Mesendoderm (in vitro differentiated cells): ENCODE measurements around the gene REXO2.
A peak's percentile ranks its signal among the peaks of the same experiment; 100 is the strongest.

Experiments
- DNase-seq: peaks from one replicate; pipeline ENCODE4 v3.0.0; 2013
- H2AK5ac ChIP-seq: 2 replicates; pipeline ENCODE4 v1.6.1; 2013; ENCODE audit warnings: low read length, inconsistent platforms
- H2BK120ac ChIP-seq: 2 replicates; pipeline ENCODE4 v1.6.1; 2013; ENCODE audit warnings: low read depth, mild to moderate bottlenecking, low read length, moderate library complexity, mixed read lengths
- H2BK15ac ChIP-seq: replicated peaks from 2 replicates; pipeline ENCODE4 v1.6.1; 2013; ENCODE audit warnings: low read depth, mild to moderate bottlenecking, moderate library complexity
- H2BK5ac ChIP-seq: 2 replicates; pipeline ENCODE4 v1.6.1; 2013; ENCODE audit warnings: low read length, inconsistent platforms
- H3K18ac ChIP-seq: 2 replicates; pipeline ENCODE4 v1.6.1; 2013; ENCODE audit warnings: mild to moderate bottlenecking, low read length, mixed read lengths
- H3K23ac ChIP-seq: one replicate; pipeline ENCODE4 v1.6.1; 2013; ENCODE audit warnings: low read length
- H3K27ac ChIP-seq: 2 replicates; pipeline ENCODE4 v1.5.1; 2013; ENCODE audit warnings: low read depth, mild to moderate bottlenecking, inconsistent platforms, low read length, moderate library complexity
- H3K27me3 ChIP-seq: 2 replicates; pipeline ENCODE4 v1.6.1; 2013; ENCODE audit warnings: low read length, control low read depth, mild to moderate bottlenecking, inconsistent platforms; ENCODE audit not compliant: insufficient read depth, poor library complexity
- H3K36me3 ChIP-seq: 2 replicates; pipeline ENCODE4 v1.6.1; 2013; ENCODE audit warnings: low read length, inconsistent platforms; ENCODE audit not compliant: control insufficient read depth, insufficient read depth
- H3K4ac ChIP-seq: one replicate; pipeline ENCODE4 v1.6.1; 2013; ENCODE audit warnings: low read depth, mild to moderate bottlenecking, low read length, moderate library complexity
- H3K4me1 ChIP-seq: 2 replicates; pipeline ENCODE4 v1.6.1; 2013; ENCODE audit warnings: low read depth, low read length, inconsistent platforms; ENCODE audit not compliant: control insufficient read depth
- H3K4me2 ChIP-seq: 2 replicates; pipeline ENCODE4 v1.6.1; 2013; ENCODE audit warnings: low read length
- H3K4me3 ChIP-seq: 2 replicates; pipeline ENCODE4 v1.5.1; 2013; ENCODE audit warnings: mild to moderate bottlenecking, low read length
- H3K56ac ChIP-seq: one replicate; pipeline ENCODE4 v1.6.1; 2013; ENCODE audit warnings: low read length
- H3K79me1 ChIP-seq: 2 replicates; pipeline ENCODE4 v1.6.1; 2013; ENCODE audit warnings: low read length, inconsistent platforms
- H3K79me2 ChIP-seq: 2 replicates; pipeline ENCODE4 v1.6.1; 2013; ENCODE audit warnings: mild to moderate bottlenecking, low read length; ENCODE audit not compliant: control insufficient read depth, insufficient read depth
- H3K9ac ChIP-seq: 2 replicates; pipeline ENCODE4 v1.6.1; 2013; ENCODE audit warnings: low read length, inconsistent platforms
- H4K5ac ChIP-seq: one replicate; pipeline ENCODE4 v1.6.1; 2013; ENCODE audit warnings: low read length
- H4K8ac ChIP-seq: one replicate; pipeline ENCODE4 v1.6.1; 2013; ENCODE audit warnings: low read depth, mild to moderate bottlenecking, control low read depth, low read length, moderate library complexity
- WGBS: extraction: QIAGEN DNeasy Blood & Tissue Kit; methylation state at CpG from one replicate; pipeline ENCODE4 v1.1.7; 2013; ENCODE audit warnings: low lambda C conversion rate, missing lambda C conversion rate; ENCODE audit not compliant: insufficient coverage; ENCODE audit errors: extremely low coverage; 5-methylcytosine and 5-hydroxymethylcytosine counted together

Gene REXO2

DNA sequence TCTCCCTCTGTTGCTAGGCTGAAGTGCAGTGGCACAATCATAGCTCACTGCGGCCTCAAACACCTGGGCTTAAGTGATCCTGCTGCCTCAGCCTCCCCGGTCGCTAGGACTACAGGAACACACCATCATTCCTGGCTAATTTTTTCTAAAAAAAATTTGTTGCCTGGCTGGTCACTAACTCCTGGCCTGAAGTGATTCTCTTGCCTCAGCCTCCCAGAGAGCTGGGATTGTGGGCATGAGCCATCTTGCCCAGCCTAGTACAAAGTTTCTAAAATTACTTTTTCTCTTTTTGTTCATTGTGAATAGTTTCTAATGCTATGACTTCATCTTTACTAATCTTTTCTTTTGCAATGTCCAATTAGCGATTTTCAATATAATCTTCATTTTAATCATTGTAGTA lies 26.3 kb upstream of the REXO2 start:
- no CpG with 5 or more reads among the region's 4 CpGs for WGBS

DNA sequence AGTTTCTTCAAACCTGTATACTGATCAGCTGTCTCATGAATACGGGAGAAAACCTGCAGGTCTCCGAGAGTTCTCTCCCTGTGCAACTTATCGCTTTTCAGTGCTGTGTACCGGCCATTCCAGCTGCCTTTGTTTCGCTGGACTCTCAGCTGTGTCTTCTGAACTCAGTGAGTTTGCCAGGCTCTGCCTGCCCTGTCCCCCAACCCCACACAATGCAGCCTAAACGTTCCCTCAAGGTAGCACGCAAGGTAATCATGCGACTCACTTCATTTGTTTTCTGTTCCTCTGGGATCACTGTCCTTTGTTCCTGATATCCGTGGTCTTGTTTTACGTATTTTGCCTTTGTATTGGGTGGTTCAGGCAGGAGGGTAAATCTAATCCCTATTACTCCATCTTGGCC lies 25.3 kb upstream of the REXO2 start:
- Histone ChIP-seq H3K36me3 (no peaks in the 10 kb centered on the region), H2BK120ac (no peak overlapping the region)
- WGBS = no CpG with 5 or more reads among the region's 10 CpGs

More for the DNA sequence above, 26.3 kb upstream of the REXO2 start:
- Histone ChIP-seq H3K79me2 (no peaks in the 10 kb centered on the region), H3K4me1 (no peaks in the 10 kb centered on the region), H4K5ac (no peak overlapping the region), H2BK15ac (no peak overlapping the region), H2BK5ac (no peak overlapping the region), H4K8ac (no peak overlapping the region), H2AK5ac (no peak overlapping the region), H3K18ac (no peak overlapping the region), H3K4me3 (no peak overlapping the region), H3K9ac (no peak overlapping the region), H3K56ac (no peak overlapping the region), H3K36me3 (no peaks in the 10 kb centered on the region), H3K79me1 (no peaks in the 10 kb centered on the region), H2BK120ac (no peak overlapping the region), H3K27ac (no peak overlapping the region), H3K27me3 (no peaks in the 10 kb centered on the region), H3K23ac (no peak overlapping the region), H3K4me2 (no peak overlapping the region), H3K4ac (no peak overlapping the region)
- DNase-seq = no peak

DNA sequence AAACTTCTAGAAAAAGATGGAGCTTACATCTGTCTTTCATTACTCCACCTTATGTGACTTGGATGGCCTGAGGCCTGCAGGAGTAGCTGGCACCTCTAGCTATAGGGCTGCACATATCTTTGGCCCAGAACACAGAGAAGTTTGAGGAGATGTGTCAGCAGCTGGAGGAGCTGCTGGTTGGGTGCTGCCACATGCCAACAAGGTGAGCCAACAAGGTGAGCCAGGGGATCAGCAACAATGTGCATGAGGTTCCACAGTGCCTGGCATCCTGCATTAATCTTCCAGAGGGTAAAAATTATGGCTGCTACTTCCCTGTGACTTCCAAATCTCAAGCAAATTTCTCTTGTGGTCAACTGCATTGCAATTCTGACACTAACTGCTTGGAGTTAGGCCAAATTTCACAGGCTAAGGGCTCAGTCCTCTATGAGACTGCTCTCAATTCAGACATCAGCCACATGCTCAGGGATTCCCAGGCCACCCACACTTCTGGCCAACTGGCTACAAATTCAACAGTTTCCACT lies 22.8 kb upstream of the REXO2 start:
- Histone ChIP-seq H2AK5ac (no peak overlapping the region), H3K23ac (no peak overlapping the region), H3K27me3 (no peaks in the 10 kb centered on the region), H3K56ac (no peak overlapping the region), H3K4me2 (no peak overlapping the region), H3K4ac (no peak overlapping the region), H3K36me3 (no peaks in the 10 kb centered on the region), H4K5ac (no peak overlapping the region), H3K79me1 (no peaks in the 10 kb centered on the region), H4K8ac (no peak overlapping the region), H3K4me1 (no peaks in the 10 kb centered on the region), H3K9ac (no peak overlapping the region), H3K79me2 (no peaks in the 10 kb centered on the region), H2BK15ac (no peak overlapping the region), H3K18ac (no peak overlapping the region), H3K27ac (no peak overlapping the region), H2BK120ac (no peak overlapping the region), H2BK5ac (no peak overlapping the region), H3K4me3 (no peak overlapping the region)
- DNase-seq = no peak

More for the DNA sequence above, 25.3 kb upstream of the REXO2 start:
- DNase-seq = no peak
- Histone ChIP-seq H4K5ac (no peak overlapping the region), H3K18ac (no peak overlapping the region), H3K27ac (no peak overlapping the region), H3K4me3 (no peak overlapping the region), H3K4ac (no peak overlapping the region), H3K4me1 (no peaks in the 10 kb centered on the region), H3K23ac (no peak overlapping the region), H3K9ac (no peak overlapping the region), H3K79me1 (no peaks in the 10 kb centered on the region), H3K56ac (no peak overlapping the region), H3K4me2 (no peak overlapping the region), H2AK5ac (no peak overlapping the region), H4K8ac (no peak overlapping the region), H3K79me2 (no peaks in the 10 kb centered on the region), H2BK5ac (no peak overlapping the region), H3K27me3 (no peaks in the 10 kb centered on the region), H2BK15ac (no peak overlapping the region)

DNA sequence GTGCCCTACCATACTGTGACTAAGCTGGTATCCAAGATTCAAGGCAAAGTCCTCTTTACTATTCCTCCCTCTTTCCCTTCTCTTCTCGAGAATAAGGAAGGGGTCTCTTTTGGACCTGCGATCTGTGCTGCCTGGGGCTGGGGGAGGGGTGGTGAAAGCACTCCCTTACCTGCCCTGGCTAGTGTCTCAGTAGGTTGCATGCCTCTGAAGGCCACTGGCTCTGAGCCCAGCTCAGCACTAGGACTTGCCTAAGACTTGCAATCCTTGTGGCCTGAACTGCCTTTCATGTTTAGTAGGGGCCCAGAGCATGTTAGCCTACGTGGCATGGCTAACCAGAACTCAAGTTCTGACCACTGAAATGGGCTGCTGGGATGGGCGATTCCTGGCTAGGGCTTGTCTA lies 13.0 kb upstream of the REXO2 start:
- no peaks in the 10 kb centered on the region for H3K79me2 ChIP-seq
- no peaks in the 10 kb centered on the region for H3K4me1 ChIP-seq
- no peak overlapping the region for H3K4ac ChIP-seq
- WGBS = no CpG with 5 or more reads among the region's 4 CpGs
- no peak overlapping the region for H3K4me3 ChIP-seq
- no peak overlapping the region for H2BK5ac ChIP-seq
- DNase-seq = peak; percentile 5
- H3K56ac ChIP-seq = peak overlapping the region; percentile 5
- H2BK120ac ChIP-seq = no peak overlapping the region
- H3K27ac ChIP-seq = no peak overlapping the region
- H4K5ac ChIP-seq = no peak overlapping the region
- H3K4me2 ChIP-seq = no peak overlapping the region
- no peak overlapping the region for H3K23ac ChIP-seq
- H3K18ac ChIP-seq = no peak overlapping the region
- no peaks in the 10 kb centered on the region for H3K27me3 ChIP-seq
- no peaks in the 10 kb centered on the region for H3K36me3 ChIP-seq
- H4K8ac ChIP-seq = no peak overlapping the region
- H2AK5ac ChIP-seq = no peak overlapping the region
- H3K9ac ChIP-seq = no peak overlapping the region
- H2BK15ac ChIP-seq = no peak overlapping the region
- no peaks in the 10 kb centered on the region for H3K79me1 ChIP-seq

DNA sequence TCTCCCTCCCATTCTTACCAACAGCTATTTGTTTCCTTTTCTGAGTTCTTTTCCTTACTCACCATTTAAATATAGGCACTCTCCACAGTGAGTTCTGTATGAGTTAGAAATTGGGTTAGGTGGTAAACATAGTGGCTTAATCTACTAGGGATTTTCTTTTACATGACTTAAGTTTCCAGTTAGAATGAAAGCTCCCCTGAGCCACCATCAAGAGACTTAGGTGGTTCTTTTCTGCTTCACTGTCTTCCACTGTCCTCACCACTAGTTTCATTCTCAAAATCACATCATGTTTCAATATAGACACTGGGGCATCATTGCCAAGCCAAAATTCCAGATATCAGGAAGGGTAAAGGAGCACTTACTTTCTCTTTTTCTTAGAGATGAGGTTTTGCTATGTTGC lies 9.0 kb upstream of the REXO2 start:
- Histone ChIP-seq H2BK5ac (no peak overlapping the region), H3K36me3 (no peaks in the 10 kb centered on the region), H2AK5ac (no peak overlapping the region), H3K23ac (no peak overlapping the region), H3K9ac (no peak overlapping the region), H3K79me1 (no peaks in the 10 kb centered on the region), H3K4ac (no peak overlapping the region), H3K4me1 (no peaks in the 10 kb centered on the region), H3K27ac (no peak overlapping the region), H3K56ac (no peak overlapping the region), H3K18ac (no peak overlapping the region), H3K4me2 (no peak overlapping the region), H4K5ac (no peak overlapping the region), H3K4me3 (no peak overlapping the region), H3K27me3 (no peaks in the 10 kb centered on the region), H3K79me2 (no peaks in the 10 kb centered on the region), H2BK15ac (no peak overlapping the region), H4K8ac (no peak overlapping the region), H2BK120ac (no peak overlapping the region)
- DNase-seq = no peak

DNA sequence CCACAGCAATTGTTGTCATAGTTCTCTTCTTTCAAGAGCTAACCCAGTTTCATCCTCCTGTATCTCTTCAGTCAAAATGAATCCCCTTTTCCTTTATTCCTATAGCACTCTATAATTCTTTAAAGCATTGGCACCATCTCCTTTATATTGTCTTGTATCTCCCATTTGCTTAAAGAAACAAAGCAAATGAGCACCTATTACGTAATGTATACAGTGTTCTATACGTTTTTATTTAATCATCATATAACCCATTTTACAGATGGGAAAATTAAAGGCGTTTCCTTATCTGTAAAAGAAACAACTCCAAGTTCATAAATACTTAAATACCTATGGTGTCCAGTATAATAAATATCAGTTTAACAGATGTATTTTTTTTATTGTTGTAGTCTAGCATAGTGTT lies 6.4 kb upstream of the REXO2 start:
- no peak overlapping the region for H3K4me3 ChIP-seq
- no peaks in the 10 kb centered on the region for H3K79me1 ChIP-seq
- H2AK5ac ChIP-seq = no peak overlapping the region
- H2BK15ac ChIP-seq = no peak overlapping the region
- no peaks in the 10 kb centered on the region for H3K36me3 ChIP-seq
- H3K56ac ChIP-seq = no peak overlapping the region
- no peak overlapping the region for H4K8ac ChIP-seq
- DNase-seq = no peak
- H3K4ac ChIP-seq = no peak overlapping the region
- H2BK120ac ChIP-seq = no peak overlapping the region
- no peak overlapping the region for H3K23ac ChIP-seq
- H3K4me2 ChIP-seq = no peak overlapping the region
- H3K9ac ChIP-seq = no peak overlapping the region
- H4K5ac ChIP-seq = no peak overlapping the region
- 100% methylated on average over 2 of the region's 3 CpGs for WGBS
- no peaks in the 10 kb centered on the region for H3K4me1 ChIP-seq
- H3K27ac ChIP-seq = no peak overlapping the region
- H3K27me3 ChIP-seq = no peaks in the 10 kb centered on the region
- H3K79me2 ChIP-seq = no peaks in the 10 kb centered on the region
- H2BK5ac ChIP-seq = no peak overlapping the region
- no peak overlapping the region for H3K18ac ChIP-seq
